Smooth muscle cell (in vitro differentiated cells): ENCODE measurements around the gene SPDYE4. TPM values are rescaled to one million over a fixed set of nuclear protein-coding genes. Genes with fewer than 3 reads are reported as not detected.

ENCODE experiments used
- DNase-seq: peaks from one replicate; lab custom pipeline; 2025; ENCODE audit not compliant: unreplicated experiment; lab: John Stamatoyannopoulos, UW
- H2AFZ ChIP-seq: fragments of 200-600 bp; sonication (generic); 2 replicates; pipeline ENCODE4 v1.6.0; 2016; ENCODE audit warnings: antibody characterized with exemption, low read depth, mild to moderate bottlenecking
- H3F3A ChIP-seq: fragments of 200-600 bp; sonication (generic); 2 replicates; pipeline ENCODE4 v1.6.0; 2017; ENCODE audit warnings: antibody characterized with exemption, low read depth
- H3K27ac ChIP-seq: fragments of 200-600 bp; sonication (generic); 2 replicates; pipeline ENCODE4 v1.5.1; 2016; ENCODE audit warnings: low read depth, mild to moderate bottlenecking
- H3K27me3 ChIP-seq: fragments of 200-600 bp; sonication (generic); 2 replicates; pipeline ENCODE4 v1.6.1; 2016; ENCODE audit warnings: low read depth, mild to moderate bottlenecking
- H3K36me3 ChIP-seq: fragments of 200-600 bp; sonication (generic); 2 replicates; pipeline ENCODE4 v1.5.1; 2016; ENCODE audit warnings: low read depth
- H3K4me1 ChIP-seq: fragments of 200-600 bp; sonication (generic); 2 replicates; pipeline ENCODE4 v1.5.1; 2016; ENCODE audit warnings: low read depth
- H3K4me2 ChIP-seq: fragments of 200-600 bp; sonication (generic); 2 replicates; pipeline ENCODE4 v1.6.0; 2016; ENCODE audit warnings: mild to moderate bottlenecking
- H3K4me3 ChIP-seq: fragments of 200-600 bp; sonication (generic); 2 replicates; pipeline ENCODE4 v1.5.1; 2016; ENCODE audit warnings: mild to moderate bottlenecking
- H3K79me2 ChIP-seq: fragments of 200-600 bp; sonication (generic); 2 replicates; pipeline ENCODE4 v1.6.0; 2016; ENCODE audit warnings: low read depth, mild to moderate bottlenecking
- H3K9ac ChIP-seq: fragments of 200-600 bp; sonication (generic); 2 replicates; pipeline ENCODE4 v1.6.0; 2016; ENCODE audit warnings: low read depth
- H3K9me3 ChIP-seq: fragments of 200-600 bp; sonication (generic); replicated peaks from 2 replicates; pipeline ENCODE4 v1.5.1; 2016; ENCODE audit warnings: low read depth
- H4K20me1 ChIP-seq: fragments of 200-600 bp; sonication (generic); 2 replicates; pipeline ENCODE4 v1.6.0; 2016; ENCODE audit warnings: low read depth
- CTCF ChIP-seq: fragments of 200-600 bp; sonication (generic); IDR thresholded peaks from 2 replicates; pipeline ENCODE4 v1.5.1; 2017; ENCODE audit warnings: borderline replicate concordance, mild to moderate bottlenecking, antibody characterized with exemption; ENCODE audit not compliant: insufficient read depth, poor library complexity, severe bottlenecking
- WGBS: methylation state at CpG from one replicate; pipeline ENCODE4 v1.1.7; 2016; ENCODE audit warnings: low lambda C conversion rate; 5-methylcytosine and 5-hydroxymethylcytosine counted together
- polyA plus RNA-seq: library from polyadenylated mRNA; unstranded; fragments of >200 nt; fragmentation: Nextera tagmentation; extraction: Ambion mirVana; gene quantifications from 2 replicates; pipeline ENCODE4 v1.2.1, GENCODE V29; 2016
- total RNA-seq: library from RNA; depleted of rRNA; stranded (reverse); fragments of >200 nt; gene quantifications from 2 replicates; pipeline ENCODE4 v1.2.3, GENCODE V29; 2014

SPDYE4 gene
- total and polyA plus RNA-seq, 2 experiments from 2014 or later: not detected

- Histone ChIP-seq H3K36me3 (no peaks in the 10 kb centered on the region), H3K27ac (no peak overlapping the region), H3K4me2 (no peak overlapping the region), H3K79me2 (no peaks in the 10 kb centered on the region), H3K4me1 (no peaks in the 10 kb centered on the region), H3K27me3 (no peaks in the 10 kb centered on the region), H3K9me3 (no peaks in the 10 kb centered on the region), H4K20me1 (no peaks in the 10 kb centered on the region), H3K4me3 (no peak overlapping the region), H3F3A (no peaks in the 10 kb centered on the region), H2AFZ (no peak overlapping the region), H3K9ac (no peak overlapping the region)
- WGBS: 94% methylated on average over 12 of the region's 12 CpGs
- no peak for DNase-seq
- TF ChIP-seq CTCF: no peak
These were observed 2.6 kb downstream of the SPDYE4 start for GRCh38 chr17:8755590-8756255.

- no peaks in the 10 kb centered on the region for H3K4me1 ChIP-seq
- WGBS: 74% methylated on average over 8 of the region's 8 CpGs
- H3K9me3 ChIP-seq: no peaks in the 10 kb centered on the region
- H3K4me3 ChIP-seq: no peak overlapping the region
- no peak for TF ChIP-seq CTCF
- no peak for DNase-seq
- H3K4me2 ChIP-seq: no peak overlapping the region
- H3F3A ChIP-seq: no peaks in the 10 kb centered on the region
- no peak overlapping the region for H3K27ac ChIP-seq
- no peak overlapping the region for H3K9ac ChIP-seq
- no peaks in the 10 kb centered on the region for H4K20me1 ChIP-seq
- H3K36me3 ChIP-seq: no peaks in the 10 kb centered on the region
- no peak overlapping the region for H2AFZ ChIP-seq
- H3K79me2 ChIP-seq: no peaks in the 10 kb centered on the region
- H3K27me3 ChIP-seq: no peaks in the 10 kb centered on the region
These were observed 3.5 kb downstream of the SPDYE4 start for GRCh38 chr17:8754890-8755289.

GRCh38 chr17:8753976-8754440 lies 4.3 kb downstream of the SPDYE4 start:
- 43% methylated on average over 1 of the region's 1 CpG for WGBS
- DNase-seq: no peak
- no peaks in the 10 kb centered on the region for H3K4me1 ChIP-seq
- no peak overlapping the region for H3K9ac ChIP-seq
- H3K27ac ChIP-seq: no peak overlapping the region
- no peak overlapping the region for H2AFZ ChIP-seq
- TF ChIP-seq CTCF: peak; percentile 30
- H3K4me3 ChIP-seq: no peak overlapping the region
- H3K4me2 ChIP-seq: no peak overlapping the region
- no peaks in the 10 kb centered on the region for H3K27me3 ChIP-seq
- no peaks in the 10 kb centered on the region for H3K79me2 ChIP-seq
- H3F3A ChIP-seq: no peaks in the 10 kb centered on the region
- no peaks in the 10 kb centered on the region for H3K36me3 ChIP-seq
- H4K20me1 ChIP-seq: no peaks in the 10 kb centered on the region
- no peaks in the 10 kb centered on the region for H3K9me3 ChIP-seq
